Retina (tissue), 1 donor: ENCODE data around the gene RCAN2.

ENCODE experiments used
- DNase-seq: peaks from one replicate; pipeline ENCODE4 v3.0.0-alpha.2; 2016

Gene RCAN2

DNA sequence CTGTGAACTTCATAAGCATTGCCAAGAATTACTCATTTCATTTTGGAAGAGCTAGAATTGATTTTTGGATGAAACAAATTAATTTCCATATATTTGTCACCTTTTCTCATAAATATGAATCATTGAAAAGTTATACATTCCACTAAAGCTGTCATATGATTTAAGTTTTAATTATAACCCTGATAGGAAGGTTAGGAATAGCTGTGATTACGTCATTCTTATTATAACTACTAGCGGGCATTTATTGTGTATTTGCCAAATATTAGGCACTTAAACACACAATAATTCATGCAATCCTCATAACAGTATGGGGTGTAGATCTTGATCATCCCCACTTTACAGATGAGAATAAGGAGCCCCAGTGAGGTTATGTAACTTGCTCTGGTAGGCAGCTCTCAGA lies 243.1 kb downstream of the RCAN2 start:
- no peak for DNase-seq

DNA sequence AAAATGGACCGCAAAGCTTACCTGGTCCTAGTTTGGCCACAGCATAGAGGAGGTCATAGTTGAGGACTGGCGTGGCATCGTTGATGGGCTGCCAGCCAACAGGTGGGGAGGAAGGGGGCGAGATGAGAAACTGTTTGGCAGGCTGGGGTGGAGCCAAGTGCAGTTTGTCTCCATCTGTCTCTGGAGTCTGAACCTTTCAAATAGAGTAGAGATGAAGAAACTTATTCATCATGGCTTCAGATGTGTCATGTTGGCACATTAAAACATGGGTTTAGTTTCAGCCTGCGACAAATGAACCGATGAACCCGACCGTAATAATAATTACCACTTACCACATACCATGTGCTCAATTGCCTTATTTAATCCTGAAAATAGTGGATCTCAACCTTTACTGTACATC lies 244.5 kb downstream of the RCAN2 start:
- no peak for DNase-seq

- no peak for DNase-seq
Measured at GRCh38 chr6:46246081-46246480, 245.2 kb downstream of the RCAN2 start.

- no peak for DNase-seq
Measured at GRCh38 chr6:46244670-46245069, 246.6 kb downstream of the RCAN2 start.

DNA sequence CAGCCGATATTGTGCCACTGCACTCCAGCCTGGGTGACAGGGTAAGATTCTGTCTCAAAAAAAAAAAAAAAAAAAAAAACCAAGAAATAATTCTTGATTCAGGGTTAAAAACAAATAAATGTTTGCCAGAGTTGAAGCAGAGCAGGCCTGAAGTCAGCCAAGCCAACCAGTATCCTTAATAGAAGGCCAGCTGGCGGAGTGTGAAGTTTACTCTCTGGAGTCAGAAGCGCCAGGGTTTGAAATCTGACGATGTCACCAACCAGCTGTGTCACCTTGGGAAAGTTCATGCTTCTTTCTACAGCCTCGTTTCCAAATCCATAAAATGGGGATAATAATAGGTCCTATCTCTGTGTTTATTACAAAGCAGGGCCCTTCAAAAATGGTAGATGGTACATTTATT lies 247.5 kb downstream of the RCAN2 start:
- DNase-seq = no peak

GRCh38 chr6:46242921-46243320 lies 248.3 kb downstream of the RCAN2 start:
- DNase-seq = no peak

DNA sequence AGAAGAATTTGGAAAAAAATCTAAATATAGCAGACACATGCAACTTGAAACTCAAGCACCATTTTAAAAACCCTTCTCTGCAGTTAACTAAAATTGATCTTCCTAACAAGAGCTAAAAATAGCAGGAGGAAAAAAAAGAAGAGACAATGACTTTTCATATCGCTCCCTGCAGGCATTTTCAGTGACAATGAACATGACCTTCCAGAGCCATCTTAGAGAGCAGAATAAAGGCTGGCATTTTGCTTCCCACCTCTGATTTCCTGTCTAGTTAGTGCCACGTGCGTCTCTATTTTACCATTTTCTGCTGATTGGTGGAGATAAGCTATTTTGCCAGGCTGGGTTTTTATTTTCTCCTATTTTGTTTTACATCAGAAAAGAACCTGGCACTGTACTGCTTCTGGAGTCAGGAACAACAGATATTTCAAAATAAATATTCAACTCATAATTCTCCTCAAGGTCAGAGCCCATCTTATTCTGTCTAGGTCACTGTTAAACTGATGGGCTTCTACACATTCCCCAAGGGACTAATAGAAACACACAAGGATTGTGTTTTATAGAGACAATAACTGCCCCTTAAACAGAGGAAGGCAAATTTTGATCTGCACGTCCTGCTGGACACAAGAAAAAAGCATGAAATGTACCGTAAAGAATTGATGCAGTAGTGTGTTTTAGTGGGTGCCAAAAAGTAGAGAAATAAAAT lies 250.2 kb downstream of the RCAN2 start:
- peak; percentile 35 for DNase-seq

- DNase-seq = no peak
Measured at GRCh38 chr6:46236752-46237151, 254.5 kb downstream of the RCAN2 start.

DNA sequence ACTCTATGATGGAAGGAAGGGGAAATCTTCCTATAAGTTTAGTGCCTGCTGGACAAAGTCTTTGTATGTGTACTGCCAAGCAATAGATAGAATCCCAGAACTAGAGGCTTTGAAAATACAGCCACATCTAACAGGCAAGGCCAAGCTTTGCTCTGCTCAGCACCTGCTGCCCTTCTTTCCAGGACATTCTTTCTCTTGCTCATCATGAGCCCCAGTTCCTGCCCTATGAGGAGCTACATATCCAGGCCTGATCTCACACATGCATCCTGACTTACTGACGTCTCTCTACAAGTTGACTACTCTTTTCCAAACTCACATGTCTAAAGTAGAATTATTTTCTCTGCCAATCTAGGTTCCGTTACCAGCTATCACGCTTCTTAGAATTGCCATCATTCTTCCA lies 256.0 kb downstream of the RCAN2 start:
- no peak for DNase-seq

- no peak for DNase-seq
Measured at GRCh38 chr6:46234700-46235099, 256.5 kb downstream of the RCAN2 start.

DNA sequence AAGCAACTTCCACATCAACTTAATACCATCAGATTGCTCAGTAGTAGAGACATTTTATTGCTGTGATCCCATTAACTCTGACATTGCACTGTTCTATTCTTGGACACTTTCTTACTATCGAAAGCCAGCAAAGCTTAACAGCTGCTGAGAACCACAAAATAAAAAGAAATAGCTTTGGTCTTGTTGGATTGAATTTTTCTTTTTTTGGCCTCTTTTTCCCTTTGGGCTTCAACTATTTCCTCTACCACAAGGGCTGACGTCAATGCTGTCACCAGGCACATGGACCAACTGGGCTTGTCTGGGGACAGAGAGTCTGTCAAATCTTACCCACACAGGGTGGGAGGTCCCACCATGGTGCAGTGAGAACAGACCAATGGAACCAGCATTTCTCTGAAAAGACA lies 257.1 kb downstream of the RCAN2 start:
- DNase-seq = no peak

DNA sequence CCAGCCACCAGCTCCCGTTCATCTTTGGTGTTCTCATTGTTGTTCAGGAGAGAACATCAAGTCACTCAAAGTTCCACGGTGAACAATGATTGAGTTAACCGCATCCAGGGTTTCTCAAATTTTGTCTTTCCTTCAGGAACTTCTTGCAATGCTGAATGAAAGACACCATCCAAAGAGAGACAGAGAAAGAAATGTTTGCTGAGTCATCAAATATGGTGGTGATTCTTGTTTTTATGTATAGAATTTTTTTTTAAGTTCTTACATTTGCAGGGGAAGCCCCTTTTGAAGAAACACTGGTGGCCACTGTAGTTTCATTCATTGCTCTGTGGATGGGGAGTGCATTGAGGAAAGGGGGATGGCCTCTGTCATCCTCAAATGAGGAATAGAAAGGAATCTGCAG lies 258.1 kb downstream of the RCAN2 start:
- DNase-seq = no peak

GRCh38 chr6:46222286-46222685 lies 269.0 kb downstream of the RCAN2 start:
- no peak for DNase-seq

DNA sequence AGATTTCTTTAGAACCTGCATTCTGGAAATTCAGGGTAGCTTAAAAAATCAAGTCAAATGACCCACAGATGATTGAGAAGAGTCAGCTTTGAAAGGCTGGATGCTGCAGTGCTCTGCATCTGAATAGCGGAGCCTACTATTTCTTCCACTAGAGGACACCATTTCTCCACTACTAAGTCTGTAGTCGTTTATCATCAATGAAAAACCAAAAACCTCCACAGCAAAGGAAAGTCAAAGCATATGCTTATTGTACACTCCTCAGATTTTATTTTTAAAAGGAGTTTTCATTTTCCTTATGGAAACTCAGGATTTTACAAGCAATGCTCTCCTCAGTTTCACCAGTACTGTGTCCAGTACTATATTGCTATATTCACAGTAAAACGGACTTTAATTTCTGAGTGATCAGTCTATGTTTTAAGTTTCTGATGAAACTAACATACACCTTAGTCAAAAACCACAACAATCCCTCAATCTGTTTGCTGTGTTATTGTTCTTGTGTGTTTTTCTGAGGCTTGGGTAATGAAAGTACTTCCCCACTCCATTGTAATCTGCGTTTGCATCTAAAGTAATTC lies 269.9 kb downstream of the RCAN2 start:
- DNase-seq = peak; percentile 29

DNA sequence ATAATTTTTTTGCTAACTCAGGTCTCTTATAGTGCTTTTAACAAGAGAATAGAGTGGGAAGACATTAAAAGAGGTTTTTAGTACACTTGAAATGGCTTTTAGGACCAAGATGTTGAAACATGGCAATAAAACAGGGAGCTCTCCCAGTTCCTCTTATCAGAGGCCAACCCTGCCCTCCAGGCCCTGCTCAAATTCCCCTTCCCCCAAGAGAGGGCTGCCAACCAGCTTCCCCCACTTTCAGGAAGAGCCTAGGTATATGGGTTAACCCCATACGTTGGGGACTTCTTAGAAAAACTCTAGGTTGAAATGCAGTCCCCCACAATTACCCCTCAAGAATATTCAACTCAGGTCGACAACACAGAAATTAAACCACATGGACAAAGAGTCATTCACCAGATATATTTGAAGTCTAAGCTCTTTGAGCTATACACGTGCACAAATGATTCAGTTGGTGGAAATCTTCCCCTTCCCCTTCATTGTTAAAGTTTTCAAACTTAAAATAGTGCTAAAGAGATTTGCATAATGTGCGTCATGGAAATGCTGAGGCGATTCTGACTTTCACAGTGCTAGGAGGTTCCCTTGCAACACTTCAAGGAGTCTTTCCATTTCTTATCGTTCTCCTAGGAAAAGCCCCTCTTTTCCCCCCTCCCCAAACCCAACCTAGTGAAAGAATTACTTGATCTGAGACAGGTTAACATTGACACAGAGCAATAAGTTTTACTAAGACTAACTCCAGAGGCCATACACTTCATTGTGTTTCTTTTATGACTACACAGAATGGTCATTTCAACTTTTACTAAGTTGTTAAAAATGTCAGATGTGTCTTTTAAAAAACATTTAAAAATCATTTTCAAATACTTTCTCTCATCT lies 270.7 kb downstream of the RCAN2 start:
- DNase-seq = no peak

- DNase-seq = no peak
Measured at GRCh38 chr6:46219661-46220060, 271.6 kb downstream of the RCAN2 start.

GRCh38 chr6:46218457-46218856 lies 272.8 kb downstream of the RCAN2 start:
- no peak for DNase-seq

DNA sequence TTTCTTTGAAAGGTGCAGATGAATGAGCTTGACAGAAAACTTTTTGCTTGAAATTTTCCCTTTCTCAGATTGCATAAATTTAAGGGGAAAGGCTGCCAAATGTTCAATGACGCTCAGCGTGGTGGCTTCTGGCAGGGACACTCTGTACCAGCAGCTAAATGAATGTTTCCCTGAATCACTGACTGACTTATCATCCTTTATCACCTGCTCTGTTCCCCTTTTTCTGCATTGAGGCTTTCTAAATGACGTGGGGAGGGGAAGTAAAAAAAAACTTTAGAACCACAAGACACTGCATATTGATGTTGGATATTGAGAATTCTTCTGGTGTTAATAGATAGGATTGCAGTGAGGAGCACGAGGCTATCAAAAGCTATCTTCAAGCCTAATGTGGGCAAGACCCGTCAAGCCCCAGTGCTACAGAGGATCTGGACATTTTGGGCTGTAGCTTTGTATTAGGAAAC lies 273.5 kb downstream of the RCAN2 start:
- DNase-seq = no peak

- DNase-seq = no peak
Measured at GRCh38 chr6:46216879-46217278, 274.4 kb downstream of the RCAN2 start.

DNA sequence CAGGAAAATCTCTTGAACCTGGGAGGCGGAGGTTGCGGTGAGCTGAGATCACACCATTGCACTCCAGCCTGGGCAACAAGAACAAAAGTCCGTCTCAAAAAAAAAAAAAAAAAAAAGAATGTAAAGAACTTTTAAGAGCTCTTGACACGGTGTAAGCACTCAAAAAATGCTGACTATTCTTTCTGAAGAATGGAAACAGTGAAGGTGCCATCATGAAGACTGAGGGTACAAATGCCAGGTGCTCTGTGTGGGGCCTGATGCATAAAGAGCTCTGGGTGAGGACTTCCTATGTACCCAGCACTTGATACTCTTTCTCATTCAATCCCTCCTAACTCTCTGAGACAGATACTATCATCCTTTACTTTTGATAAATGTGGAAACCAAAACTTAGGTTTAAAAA lies 275.5 kb downstream of the RCAN2 start:
- no peak for DNase-seq

DNA sequence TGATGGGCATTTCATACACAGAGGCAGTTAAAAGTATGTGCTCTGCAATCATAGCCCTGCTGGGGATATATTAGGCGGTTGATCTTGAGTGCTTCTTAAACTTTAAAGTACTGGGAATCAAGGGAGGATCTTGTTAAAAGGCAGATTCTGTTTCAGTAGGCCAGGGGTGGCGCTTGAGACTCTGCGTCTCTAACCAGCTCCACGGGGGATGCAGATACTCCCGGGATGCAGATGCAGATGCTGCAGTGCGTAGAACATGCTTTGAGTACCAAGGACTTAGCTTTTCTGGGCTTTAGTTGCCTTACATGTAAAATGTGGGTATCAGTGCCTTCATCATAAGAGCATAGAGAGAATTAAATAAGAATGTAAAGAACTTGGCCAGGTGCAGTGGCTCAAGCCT lies 276.0 kb downstream of the RCAN2 start:
- no peak for DNase-seq

DNA sequence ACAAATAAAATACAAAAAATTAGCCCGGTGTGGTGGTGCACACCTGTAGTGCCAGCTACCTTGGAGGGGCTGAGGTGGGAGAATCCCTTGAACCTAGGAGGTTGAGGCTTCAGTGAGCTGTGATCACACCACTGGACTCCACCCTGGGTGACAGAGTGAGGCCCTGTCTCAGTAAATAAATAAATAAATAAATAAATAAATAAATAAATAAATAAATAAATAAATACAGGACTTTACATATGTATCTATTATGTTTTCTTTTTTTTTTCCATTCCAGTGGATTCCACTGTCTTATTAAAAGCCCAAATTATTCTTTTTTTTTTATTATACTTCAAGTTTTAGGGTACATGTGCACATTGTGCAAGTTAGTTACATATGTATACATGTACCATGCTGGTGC lies 279.3 kb downstream of the RCAN2 start:
- DNase-seq = no peak

DNA sequence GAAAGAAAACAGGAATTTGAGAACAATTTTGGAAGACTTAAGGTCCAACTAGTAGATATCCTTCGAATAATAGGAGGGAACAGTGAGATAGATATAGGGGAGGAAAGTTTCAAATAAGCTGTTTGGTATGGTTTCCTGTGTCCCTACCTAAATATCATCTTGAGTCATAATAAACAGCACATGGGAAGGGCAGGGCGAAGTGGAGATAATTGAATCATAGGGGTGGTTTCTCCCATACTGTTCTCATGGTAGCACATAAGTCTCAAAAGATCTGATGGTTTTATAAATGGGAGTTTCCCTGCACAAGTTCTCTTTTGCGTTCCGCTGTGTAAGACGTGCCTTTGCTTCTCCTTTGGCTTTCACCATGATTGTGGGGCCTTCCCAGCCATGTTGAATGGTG lies 281.0 kb downstream of the RCAN2 start:
- DNase-seq = no peak

DNA sequence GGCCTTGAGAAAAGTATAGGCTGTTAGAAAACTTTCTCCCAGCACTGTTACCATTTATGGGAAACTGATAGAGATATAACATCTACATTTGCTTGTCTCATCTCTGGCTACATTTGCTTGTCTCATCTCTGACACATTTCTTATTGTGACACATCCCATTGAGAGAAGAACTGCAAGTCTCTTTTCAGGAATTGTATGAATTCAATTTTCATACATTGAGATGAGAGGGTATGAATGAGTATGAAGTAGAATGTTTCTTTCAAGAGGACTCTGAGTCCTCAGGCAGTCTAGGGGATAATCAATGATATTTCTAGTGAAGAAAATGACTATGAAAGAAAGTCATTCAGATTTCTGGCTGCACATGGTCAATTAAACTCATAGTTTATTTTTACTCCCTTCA lies 282.9 kb downstream of the RCAN2 start:
- DNase-seq = no peak
